HG02852 (cell line): ENCODE results near the gene BCL6B.
"Not testable (repeated sequence)": the region's sequence is repeated elsewhere in the genome, so short reads cannot be mapped to it uniquely, and the experiment has no call there.

Source experiments
- ATAC-seq: cut with Tn5 transposase; IDR thresholded peaks from one replicate; pipeline ENCODE4 v1.9.1; 2021; ENCODE audit warnings: mild to moderate bottlenecking, moderate library complexity; ENCODE audit not compliant: unreplicated experiment

The BCL6B gene

DNA sequence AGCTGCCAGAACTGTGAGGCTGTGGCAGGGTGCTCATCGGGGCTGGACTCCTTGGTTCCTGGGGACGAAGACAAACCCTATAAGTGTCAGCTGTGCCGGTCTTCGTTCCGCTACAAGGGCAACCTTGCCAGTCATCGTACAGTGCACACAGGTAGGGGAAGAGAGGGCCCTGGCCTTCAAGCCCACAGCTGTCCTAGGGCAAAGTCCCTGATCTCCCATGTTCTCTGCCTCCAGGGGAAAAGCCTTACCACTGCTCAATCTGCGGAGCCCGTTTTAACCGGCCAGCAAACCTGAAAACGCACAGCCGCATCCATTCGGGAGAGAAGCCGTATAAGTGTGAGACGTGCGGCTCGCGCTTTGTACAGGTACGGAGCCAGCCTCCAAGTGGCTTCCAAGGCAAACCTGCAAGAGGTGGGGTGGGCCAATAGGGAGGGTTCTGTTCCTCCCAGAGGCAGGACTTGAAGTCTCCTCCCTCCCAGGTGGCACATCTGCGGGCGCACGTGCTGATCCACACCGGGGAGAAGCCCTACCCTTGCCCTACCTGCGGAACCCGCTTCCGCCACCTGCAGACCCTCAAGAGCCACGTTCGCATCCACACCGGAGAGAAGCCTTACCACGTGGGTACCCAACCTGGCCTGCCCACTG, 3.7 kb downstream of the BCL6B start:
- ATAC-seq, result no peak

- ATAC-seq, result no peak
Measured at GRCh38 chr17:7027335-7027734, 4.5 kb downstream of the BCL6B start.

- no peak for ATAC-seq
Measured at GRCh38 chr17:7029096-7029495, 6.2 kb downstream of the BCL6B start.

DNA sequence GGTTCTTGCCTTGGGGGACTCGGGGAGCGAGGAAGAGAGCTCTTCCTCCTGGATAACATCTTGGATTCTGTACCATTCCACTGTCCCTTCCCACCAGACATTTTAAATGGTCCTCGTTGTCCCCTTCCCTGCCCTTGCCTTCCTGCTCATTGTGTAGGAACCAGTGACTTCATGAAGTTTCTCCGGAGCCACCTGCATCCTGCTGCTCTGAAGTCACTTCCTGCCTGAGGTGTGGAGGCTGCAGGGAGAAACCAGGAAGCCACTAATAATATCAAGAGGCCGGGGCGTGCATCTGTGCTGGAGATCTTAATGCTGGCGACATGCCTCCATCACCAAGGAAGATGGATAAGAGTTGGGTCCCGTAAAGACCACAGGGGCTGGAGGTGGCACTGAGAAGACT, 6.8 kb downstream of the BCL6B start:
- ATAC-seq, result no peak

- peak; percentile 18 for ATAC-seq
Measured at GRCh38 chr17:7034955-7035590, 12.2 kb downstream of the BCL6B start.

- ATAC-seq, result peak; percentile 86
Measured at GRCh38 chr17:7035591-7036368, 12.9 kb downstream of the BCL6B start, which contains the start of gene SLC16A13. Gene SLC16A13 (plus strand): TSS chr17:7036015. CDS start chr17:7036383, 368 bp downstream.

DNA sequence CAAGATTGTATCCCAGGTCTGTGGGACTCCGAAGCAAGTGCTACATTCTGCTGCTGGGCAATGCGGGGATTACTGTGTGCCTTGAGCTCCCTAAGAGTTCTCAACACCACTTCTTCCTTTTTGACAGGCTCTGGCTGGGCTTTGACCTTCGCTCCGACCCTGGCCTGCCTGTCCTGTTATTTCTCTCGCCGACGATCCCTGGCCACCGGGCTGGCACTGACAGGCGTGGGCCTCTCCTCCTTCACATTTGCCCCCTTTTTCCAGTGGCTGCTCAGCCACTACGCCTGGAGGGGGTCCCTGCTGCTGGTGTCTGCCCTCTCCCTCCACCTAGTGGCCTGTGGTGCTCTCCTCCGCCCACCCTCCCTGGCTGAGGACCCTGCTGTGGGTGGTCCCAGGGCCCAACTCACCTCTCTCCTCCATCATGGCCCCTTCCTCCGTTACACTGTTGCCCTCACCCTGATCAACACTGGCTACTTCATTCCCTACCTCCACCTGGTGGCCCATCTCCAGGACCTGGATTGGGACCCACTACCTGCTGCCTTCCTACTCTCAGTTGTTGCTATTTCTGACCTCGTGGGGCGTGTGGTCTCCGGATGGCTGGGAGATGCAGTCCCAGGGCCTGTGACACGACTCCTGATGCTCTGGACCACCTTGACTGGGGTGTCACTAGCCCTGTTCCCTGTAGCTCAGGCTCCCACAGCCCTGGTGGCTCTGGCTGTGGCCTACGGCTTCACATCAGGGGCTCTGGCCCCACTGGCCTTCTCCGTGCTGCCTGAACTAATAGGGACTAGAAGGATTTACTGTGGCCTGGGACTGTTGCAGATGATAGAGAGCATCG, 15.4 kb downstream of the BCL6B start:
- no peak for ATAC-seq

DNA sequence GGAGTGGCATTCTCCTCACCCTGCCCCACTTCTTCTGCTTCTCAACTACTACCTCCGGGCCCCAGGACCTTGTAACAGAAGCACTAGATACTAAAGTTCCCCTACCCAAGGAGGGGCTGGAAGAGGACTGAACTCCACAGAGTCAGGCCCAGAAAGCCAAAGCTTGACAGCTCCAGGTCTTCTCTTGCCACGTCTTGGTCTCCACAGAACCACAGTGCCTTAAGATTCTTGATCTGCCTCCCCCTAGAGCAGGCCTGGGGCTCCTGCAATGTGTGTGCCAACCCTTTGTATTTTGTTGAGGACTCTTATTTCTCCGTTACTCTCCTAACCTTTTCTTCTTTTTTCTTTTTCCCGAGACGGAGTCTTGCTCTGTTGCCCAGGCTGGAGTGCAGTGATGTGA, 17.0 kb downstream of the BCL6B start:
- ATAC-seq, result no peak

GRCh38 chr17:7041607-7042500, 19.0 kb downstream of the BCL6B start:
- ATAC-seq, result no peak

GRCh38 chr17:7042501-7043181, 19.8 kb downstream of the BCL6B start:
- no peak for ATAC-seq

DNA sequence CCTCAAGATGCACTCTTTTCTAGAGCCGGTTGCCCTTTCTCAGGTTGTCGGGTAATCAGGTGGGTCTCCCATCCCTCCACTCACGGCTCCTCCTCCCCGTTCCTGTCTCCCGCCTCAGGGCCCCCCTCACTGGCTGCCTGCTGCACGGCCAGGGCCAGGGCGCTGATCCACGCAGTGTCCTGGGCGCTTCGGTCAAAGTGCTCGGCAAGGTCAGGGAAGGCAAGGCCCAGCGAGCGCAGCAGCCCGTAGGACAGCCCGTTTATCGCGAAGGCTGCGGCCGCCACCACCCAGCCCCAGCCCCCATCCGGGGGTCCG, 20.3 kb downstream of the BCL6B start:
- no peak for ATAC-seq

GRCh38 chr17:7043497-7044198, 20.8 kb downstream of the BCL6B start, which contains the start of gene SLC16A11:
Gene SLC16A11 (minus strand): TSS chr17:7044092. CDS start chr17:7043513, 579 bp downstream.
- no peak for ATAC-seq

GRCh38 chr17:7045492-7046126, 22.8 kb downstream of the BCL6B start:
- no peak for ATAC-seq

DNA sequence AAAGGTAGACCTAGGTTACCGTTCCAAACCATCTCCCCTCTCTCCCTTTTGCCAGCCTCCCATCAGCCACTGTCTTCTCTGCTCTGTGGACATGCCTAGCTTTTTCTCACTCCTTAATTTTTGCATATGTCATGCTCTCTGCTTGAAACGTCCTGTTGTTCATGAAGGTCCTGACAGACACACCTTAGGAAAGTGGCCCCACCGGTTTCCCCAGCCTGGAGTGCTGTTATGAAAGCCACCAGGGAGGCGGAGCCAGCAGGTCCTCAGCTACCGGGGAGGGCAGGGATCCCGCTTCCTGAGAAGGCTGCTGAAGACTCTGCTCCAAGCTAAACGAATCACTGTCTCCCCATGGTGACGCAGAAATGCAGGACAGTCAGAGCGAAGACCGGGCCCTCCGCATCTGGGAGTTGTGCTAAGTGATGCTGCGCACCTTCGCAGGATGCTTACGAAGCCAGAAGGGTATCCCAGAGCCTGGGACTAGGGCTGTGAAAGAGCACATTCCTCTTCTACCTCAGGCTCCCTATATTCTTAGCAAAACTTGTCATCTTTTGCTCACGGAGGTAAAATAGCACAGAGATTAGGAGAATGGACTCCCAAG, 23.4 kb downstream of the BCL6B start:
- ATAC-seq, result no peak

- not testable (repeated sequence) for ATAC-seq
Measured at GRCh38 chr17:7046725-7047397, 24.0 kb downstream of the BCL6B start.

GRCh38 chr17:7047566-7047965, 24.7 kb downstream of the BCL6B start:
- ATAC-seq, result no peak

DNA sequence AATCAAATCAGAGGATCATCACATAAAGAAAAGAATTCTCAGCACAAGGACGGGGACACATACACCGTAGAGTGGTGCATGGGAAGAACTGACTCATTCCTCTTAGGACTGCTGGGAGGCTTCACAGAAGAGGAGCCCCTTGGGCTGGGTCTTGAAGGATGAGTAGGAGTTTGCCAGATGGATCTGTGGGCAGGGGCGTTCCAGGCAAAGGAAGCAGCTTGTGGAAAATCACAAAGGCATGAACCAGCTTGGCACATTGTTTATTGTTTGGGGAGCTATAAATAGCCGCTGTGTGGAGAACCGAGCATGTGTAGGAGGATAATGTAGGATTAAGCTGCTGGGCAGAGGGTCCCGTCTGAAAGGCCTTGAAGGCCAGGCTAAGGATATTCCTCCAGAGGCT, 26.1 kb downstream of the BCL6B start:
- ATAC-seq, result no peak
